Left hindlimb (tissue), 1 donor: ENCODE results near the gene CXCR1.
"Not testable (repeated sequence)": the region's sequence is repeated elsewhere in the genome, so short reads cannot be mapped to it uniquely, and the experiment has no call there.

ENCODE experiments used
- DNase-seq: peaks from one replicate; pipeline ENCODE4 v3.0.0-alpha.2; 2018

Gene CXCR1

GRCh38 chr2:218155953-218156479 is 10.7 kb downstream of the CXCR1 start:
- no peak for DNase-seq

- DNase-seq, result no peak
Measured at GRCh38 chr2:218152777-218153176, 14.0 kb downstream of the CXCR1 start.

GRCh38 chr2:218152172-218152571 is 14.6 kb downstream of the CXCR1 start:
- DNase-seq, result no peak

GRCh38 chr2:218149848-218150440 is 16.8 kb downstream of the CXCR1 start:
- no peak for DNase-seq

GRCh38 chr2:218149098-218149497 is 17.7 kb downstream of the CXCR1 start:
- no peak for DNase-seq

- DNase-seq, result no peak
Measured at GRCh38 chr2:218146056-218146455, 20.7 kb downstream of the CXCR1 start.

GRCh38 chr2:218145124-218145523 is 21.6 kb downstream of the CXCR1 start:
- no peak for DNase-seq

GRCh38 chr2:218138047-218138446 is 28.7 kb downstream of the CXCR1 start:
- no peak for DNase-seq

- DNase-seq, result no peak
Measured at GRCh38 chr2:218137514-218137913, 29.2 kb downstream of the CXCR1 start.

GRCh38 chr2:218130822-218131221 is 35.9 kb downstream of the CXCR1 start:
- no peak for DNase-seq

GRCh38 chr2:218130377-218130776 is 36.4 kb downstream of the CXCR1 start:
- no peak for DNase-seq

GRCh38 chr2:218129458-218130135 is 37.2 kb downstream of the CXCR1 start:
- no peak for DNase-seq

- no peak for DNase-seq
Measured at GRCh38 chr2:218128781-218129457, 37.8 kb downstream of the CXCR1 start.

- no peak for DNase-seq
Measured at GRCh38 chr2:218127929-218128455, 38.8 kb downstream of the CXCR1 start.

GRCh38 chr2:218125626-218126080 is 41.1 kb downstream of the CXCR1 start, which contains the start of gene CXCR2:
Gene CXCR2 (plus strand): TSS chr2:218126028. CDS start chr2:218134802, 8,774 bp downstream.
- no peak for DNase-seq

GRCh38 chr2:218125095-218125494 is 41.7 kb downstream of the CXCR1 start:
- DNase-seq, result no peak

GRCh38 chr2:218123986-218124385 is 42.8 kb downstream of the CXCR1 start:
- no peak for DNase-seq

GRCh38 chr2:218122286-218122685 is 44.5 kb downstream of the CXCR1 start:
- not testable (repeated sequence) for DNase-seq

GRCh38 chr2:218121789-218122188 is 45.0 kb downstream of the CXCR1 start:
- not testable (repeated sequence) for DNase-seq
